Epithelial cell of prostate (primary cell): Measurements from ENCODE around the gene TMPRSS9.

Source experiments
- DNase-seq: peaks from one replicate; pipeline ENCODE4 v3.0.0-alpha.2; 2011; ENCODE audit warnings: low read depth, low spot score
- H3K27ac ChIP-seq: fragments of 450-650 bp; 2 replicates; pipeline ENCODE4 v1.5.1; 2017; ENCODE audit warnings: mild to moderate bottlenecking

TMPRSS9 gene

DNA sequence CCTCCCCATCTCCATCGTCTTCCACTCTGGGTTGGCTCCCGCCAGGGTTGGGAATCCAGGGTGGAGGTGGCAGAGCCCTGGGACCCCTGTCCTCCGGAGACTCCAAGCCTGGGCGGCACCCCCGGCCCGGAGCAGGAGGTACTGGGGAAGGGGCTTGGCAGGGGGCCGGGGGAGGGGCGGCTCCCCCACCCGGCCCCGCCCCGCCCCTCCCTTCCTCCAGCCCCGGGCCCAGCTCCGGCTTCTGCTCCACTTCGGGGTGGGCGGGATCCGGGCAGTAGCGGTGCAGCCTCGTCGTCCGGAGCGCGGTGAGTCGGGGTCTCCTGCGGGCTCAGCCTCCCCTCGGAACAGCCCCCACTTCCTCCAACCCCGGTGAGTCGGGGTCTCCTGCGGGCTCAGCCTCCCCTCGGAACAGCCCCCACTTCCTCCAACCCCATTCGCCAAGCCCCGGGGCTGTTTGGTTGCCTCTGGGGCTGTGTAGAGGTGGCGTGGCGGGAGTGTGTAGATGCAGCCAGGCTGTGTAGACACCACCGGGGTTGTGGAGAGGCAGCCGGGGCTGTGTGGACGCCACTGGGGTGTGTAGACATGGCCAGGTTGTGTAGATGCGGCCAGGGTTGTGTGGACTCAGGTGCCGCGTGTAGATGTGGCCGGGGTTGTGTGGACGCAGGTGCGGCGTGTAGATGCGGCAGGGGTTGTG, at the start of gene TMPRSS9:
Gene TMPRSS9 (plus strand): TSS at position 274 of the 694 bp plus-strand sequence. CDS start 29,521 bp downstream, outside the sequence.
- DNase-seq = no peak
- H3K27ac ChIP-seq = no peak within 1 kb of the TSS

DNA sequence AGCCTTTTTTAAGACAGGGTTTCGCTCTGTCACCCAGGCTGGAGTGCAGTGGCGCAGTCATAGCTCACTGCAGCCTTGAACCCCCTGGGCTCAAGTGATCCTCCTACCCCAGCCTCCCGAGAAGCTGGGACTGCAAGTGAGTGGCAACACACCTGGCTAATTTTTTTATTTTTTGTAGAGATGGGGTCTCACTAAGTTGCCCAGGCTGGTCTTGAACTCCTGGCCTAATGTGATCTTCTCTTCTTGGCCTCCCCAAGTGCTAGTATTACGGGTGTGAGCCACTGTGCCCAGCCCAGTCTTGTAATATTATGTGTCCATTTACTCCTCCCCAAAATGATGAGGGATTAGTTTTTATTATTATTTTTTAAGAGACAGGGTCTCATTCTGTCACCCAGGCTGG, 49.0 kb upstream of the TMPRSS9 start:
- DNase-seq = no peak
- no peak overlapping the region for H3K27ac ChIP-seq

DNA sequence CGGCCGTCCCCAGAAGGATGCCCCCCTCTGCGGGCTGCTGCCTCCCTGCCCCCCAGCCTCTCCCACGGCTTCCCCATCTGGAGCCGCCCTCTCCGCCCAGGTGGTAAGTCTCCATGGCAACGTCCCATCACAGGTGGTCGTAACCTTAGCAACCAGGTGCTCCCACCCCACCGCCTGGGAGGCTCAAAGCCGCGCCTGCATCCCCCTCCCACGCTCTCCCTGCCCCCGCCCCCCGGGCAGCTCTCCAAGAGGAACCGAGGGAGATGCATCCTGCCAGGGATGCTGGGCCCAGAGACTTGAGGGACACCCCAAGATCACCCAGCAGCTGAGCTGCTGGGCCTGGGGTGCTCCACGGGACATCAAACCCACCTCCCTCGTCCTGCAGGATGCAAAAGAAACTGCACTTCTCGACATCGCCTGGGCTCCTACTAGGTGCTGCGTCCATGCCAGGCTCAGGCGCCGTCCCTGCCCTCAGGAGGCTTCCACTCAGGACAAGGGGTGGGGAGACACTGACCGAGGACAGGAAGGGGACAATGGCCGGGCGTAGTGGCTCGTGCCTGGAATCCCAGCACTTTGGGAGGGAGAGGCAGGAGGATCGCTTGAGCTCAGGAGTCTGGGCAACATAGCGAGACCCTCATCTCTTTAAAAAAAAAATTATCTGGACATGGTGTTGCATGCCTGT, 47.1 kb upstream of the TMPRSS9 start:
- no peak for DNase-seq
- no peak overlapping the region for H3K27ac ChIP-seq

DNA sequence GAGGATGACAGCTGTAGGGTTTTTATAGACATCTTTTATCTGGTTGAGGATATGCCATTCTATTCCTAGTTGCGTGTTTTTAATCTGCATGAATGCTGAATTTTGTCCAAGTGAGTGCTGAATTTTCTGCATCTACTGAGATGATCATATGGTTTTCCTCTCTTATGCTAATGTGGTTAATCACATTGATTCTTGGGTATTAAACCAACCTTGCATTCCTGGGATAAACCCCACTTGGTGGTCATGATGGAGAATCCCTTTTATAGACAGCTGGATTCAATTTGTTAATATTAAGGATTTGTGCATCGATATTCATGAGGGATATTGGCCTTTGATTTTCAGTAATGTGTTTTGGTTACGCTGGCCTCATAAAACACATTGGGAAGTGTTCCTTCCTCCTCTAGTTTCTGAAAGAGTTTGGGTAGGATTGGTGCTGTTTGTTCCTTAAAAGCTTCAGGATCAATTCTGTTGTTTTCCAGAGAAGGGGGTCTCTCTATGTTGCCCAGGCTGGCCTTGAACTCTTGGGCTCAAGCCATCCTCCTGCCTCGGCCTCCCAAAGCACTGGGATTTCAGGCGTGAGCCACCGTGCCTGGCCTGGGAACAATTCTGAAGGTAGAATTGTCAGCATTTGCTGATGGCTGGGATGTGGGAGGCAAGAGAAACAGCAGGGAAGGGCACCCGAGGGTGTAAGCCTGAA, 44.8 kb upstream of the TMPRSS9 start:
- no peak overlapping the region for H3K27ac ChIP-seq
- DNase-seq = no peak

DNA sequence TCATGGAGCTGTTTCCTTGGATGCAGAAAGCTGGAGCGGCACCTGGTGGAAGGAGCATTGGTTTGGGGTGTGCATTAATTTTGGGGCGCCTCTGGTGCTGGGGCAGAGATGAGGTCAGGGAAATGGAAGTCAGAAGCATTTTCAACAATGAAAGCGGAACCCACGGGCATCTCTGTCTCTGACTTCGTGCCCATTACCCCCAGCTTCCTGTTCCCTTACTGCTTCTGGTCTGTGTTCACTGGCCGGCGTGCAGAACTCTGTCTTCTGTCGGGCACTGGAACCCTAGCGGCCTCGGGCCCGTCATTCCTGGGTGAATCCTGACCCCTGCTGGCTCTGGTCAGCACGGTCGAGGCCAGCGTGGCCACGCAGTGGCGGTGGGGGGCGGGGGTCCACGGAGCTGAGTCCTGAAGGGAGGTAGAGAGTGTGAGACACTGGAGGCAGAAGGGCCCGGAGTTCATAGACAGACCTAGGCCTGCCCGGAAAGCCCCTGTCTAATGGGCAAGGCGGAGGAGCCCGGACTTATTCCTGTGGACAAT, 44.2 kb upstream of the TMPRSS9 start:
- no peak for DNase-seq
- H3K27ac ChIP-seq = no peak overlapping the region

DNA sequence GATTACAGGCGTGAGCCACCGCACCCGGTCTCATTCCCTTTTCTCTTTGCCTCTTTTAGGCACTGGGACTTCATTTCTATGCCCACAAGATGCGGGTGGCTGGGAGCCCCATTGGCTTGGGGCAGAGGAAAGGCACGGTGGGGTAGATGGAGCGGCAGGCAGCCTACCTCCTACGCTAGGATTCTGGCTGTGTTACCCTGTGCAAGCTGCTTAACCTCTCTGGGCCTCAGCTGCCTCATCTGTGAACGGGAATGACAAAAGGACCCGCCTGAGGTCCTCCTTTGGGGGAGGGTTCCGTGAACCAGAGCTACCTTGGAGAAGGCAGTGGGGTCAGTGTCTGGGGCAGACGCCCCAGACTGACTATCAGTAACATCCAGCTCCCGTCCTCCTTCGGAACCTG, 42.8 kb upstream of the TMPRSS9 start:
- no peak for DNase-seq
- H3K27ac ChIP-seq = no peak overlapping the region

DNA sequence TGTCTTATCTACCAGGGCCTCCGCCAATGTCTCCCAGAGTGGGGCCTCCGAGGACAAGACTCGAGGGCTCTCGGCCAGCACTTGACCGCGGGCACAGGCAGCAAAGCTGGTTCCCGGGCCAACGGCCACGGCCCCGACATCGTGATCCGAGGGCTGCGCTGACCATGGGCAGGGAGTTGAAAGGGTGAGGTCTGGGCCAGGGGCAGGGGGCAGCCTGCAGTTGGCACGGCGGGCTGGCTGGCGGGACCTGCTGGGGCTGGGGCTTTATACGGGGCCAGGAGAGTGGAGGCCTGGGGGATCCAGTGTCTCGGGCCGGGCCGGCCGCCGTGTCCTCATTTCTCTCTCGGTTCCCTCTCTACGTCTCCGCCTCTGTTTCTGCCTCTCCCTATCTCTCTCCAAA, 42.3 kb upstream of the TMPRSS9 start:
- no peak overlapping the region for H3K27ac ChIP-seq
- DNase-seq = no peak

DNA sequence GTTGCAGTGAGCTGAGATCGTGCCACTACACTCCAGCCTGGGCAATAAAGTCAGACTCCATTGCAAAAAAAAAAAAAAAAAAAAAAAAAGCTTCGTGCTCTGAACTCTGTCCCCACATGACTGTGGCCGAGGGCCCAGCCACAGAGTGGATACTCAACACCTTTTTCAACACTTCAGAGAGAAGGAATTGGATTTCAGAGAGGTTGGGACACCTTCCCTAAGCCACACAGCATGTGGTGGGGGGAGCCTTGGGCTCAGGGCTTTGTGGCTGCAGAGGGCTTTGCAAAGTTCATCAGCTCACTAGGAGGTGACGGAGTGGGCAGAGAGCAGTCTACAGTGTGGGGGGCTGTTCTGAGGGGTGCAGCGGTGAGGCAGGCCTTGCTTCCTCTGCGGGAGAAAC, 41.1 kb upstream of the TMPRSS9 start:
- no peak overlapping the region for H3K27ac ChIP-seq
- no peak for DNase-seq

DNA sequence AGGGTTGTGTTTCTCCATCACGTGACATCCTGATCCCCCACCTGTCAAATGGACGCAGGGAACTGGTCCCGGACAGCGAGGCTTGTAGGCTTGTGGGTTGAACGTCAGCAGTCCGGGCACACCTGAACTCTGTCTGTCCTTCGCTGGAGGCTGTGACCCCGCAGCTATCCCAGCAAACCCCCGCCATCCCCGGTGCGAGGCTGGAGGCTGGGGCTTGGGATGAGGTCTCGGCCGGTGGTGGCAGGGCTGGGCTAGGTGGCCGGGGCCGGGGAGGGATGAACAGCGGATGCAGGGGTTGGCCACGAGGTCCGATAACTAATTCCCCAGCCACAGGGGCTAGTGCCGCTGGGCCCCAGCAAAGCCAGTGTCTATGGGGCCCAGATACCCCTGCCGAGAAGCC, 40.5 kb upstream of the TMPRSS9 start:
- no peak overlapping the region for H3K27ac ChIP-seq
- DNase-seq = no peak

DNA sequence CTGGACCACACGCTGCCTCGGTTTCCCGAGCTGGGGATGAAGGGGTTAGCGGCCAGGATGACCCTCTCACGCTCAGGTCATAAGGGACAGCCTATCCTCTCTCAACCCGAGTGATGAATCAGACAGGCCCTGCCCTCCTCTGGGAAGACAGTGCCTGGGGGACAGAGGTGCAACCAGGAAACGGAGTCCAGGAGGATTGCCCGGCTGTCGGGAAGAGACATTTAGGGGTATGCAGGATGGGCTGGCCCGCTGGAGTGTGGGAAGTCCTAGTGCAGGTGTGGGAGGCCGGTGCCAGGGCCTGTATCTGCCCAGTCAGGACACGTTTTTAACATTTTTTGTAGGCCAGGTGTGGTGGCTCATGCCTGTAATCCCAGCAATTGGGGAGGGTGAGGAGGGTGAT, 40.0 kb upstream of the TMPRSS9 start:
- no peak for DNase-seq
- H3K27ac ChIP-seq = no peak overlapping the region

DNA sequence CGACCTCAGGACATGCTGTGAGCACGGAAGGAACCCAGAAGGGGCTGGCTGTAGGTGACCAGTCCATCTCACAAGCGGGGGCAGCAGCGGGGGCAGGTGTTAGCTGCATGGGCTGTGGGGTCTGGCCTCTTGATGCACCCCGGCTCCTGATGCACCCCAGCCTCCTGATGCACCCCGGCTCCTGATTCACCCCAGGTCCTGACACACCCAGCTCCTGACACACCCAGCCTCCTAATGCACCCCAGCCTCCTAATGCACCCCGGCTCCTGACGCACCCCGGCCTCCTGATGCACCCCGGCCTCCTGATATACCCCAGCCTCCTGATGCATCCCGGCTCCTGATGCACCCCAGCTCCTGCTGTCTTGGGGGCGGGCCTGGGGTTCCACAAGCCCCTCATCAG, 39.1 kb upstream of the TMPRSS9 start:
- DNase-seq = no peak
- no peak overlapping the region for H3K27ac ChIP-seq

DNA sequence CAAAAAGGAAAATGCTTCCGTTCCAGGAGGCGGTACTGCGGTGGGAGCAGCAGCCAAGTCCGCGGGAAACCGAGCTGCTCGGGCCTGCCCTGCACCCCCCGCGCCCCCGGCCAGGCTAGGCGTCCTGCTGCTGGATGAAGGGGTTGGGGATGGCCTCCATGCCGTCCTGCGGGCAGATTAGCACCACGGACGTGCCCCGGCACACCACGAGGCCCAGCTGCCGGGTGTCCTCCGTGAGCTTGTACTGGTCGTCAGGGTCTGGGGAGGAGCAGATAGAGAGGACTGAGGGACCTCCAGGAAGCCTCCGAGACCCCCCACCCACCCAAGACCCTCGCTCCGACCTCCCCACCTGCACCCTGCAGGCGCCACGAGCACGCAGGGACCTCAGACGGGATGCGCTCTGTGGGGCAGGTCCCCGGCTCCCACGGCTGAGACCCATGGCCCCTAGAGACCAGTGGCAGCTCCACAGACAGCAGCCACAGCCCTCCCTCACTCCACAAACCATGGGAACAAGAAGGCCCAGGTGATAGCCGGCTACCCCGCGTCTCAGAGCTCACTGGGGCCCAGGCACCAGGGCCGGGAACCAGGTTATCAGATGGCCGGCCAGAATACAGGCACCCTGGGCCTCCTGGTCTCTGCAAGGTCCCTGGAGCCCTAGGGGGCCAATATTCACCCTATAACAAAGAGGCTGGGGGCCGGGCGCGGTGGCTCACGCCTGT, 38.3 kb upstream of the TMPRSS9 start:
- DNase-seq = no peak
- H3K27ac ChIP-seq = no peak overlapping the region

DNA sequence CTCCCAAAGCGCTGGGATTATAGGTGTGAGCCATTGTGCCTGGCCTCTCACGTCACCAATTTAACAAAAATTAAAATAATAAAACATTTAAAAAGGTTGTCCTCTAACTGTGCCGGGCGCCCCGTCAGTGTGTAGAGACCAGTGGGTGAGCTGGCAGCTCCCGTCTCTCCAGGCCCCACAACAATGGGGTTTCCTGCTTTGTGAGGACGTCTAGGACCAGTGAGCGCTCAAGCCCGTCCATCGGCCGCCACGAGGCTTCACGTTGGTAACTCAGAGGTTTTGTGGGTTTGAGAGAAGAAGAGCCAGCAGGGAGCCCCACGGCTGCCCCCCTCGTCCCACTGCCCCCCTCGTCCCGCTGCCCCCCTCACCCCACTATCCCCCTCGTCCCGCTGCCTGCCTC, 36.4 kb upstream of the TMPRSS9 start:
- DNase-seq = no peak
- no peak overlapping the region for H3K27ac ChIP-seq

DNA sequence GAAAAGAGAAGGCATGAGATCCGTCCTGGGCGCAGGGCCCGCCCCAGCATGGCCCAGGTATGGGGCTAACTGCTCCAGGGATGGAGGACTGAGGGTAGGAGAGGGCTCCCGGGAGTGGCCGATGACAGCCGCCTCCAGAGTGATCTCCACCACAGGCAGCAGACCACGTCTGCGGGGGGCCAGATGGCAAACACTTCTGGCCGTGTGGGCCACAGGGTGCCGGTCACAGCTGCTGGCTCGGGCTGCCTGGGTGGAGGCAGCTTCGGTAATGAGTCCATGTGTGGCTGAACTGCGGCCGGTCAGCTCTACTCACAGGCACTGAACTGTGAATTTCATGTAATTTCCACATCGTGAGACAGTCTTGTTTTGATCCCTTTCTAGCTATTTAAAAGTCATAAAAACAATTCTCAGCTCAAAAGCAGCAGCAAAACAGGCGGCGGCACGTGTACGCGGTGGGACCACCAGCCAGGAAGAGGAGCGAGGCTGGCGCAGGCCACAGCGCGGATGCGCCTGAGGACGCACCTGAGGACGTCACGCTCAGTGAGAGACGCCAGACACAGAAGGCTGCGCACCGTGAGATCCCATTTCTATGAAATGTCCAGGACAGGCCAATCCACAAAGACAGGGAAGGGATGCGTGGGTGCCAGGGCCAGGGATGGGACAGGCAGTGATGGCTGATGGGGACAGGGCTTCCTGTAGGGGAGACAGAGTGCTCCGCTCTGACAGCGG, 35.7 kb upstream of the TMPRSS9 start:
- no peak for DNase-seq
- no peak overlapping the region for H3K27ac ChIP-seq

DNA sequence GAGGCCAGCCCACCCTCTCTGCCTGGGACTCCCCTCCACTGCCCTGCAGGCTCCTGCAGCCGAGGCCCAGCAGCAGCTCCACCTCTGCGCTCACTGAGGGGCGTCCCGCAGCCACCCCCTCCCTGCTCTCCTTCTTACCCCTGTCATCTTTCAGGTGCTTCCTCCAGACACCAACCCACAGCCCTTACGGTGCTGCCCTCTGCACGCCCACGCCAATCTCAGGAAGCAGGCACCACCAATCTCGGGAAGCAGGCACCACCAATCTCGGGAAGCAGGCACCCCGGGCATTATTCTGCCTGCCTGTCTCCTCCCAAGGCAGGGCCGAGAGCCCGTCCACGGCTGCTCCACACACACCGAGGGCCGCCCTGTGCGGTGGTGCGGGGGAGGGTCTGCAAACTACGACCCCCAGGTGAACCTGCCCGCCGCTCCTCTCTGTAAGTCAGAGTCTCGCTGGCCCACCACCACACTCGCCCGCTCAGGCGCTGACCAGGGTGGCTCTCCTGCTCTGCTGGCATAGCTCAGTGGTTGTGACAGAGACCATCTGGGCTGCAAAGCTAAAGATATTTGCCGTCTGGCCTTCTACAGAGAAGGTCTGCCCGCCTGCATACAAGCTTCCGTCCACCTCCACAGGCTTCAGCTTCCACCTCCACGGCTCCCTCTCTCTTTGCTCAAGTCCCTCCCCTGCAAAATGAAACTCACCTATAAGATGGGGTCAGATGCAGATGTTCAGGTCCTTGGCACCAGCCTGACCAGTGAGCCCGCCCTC, 34.6 kb upstream of the TMPRSS9 start:
- DNase-seq = no peak
- no peak overlapping the region for H3K27ac ChIP-seq

DNA sequence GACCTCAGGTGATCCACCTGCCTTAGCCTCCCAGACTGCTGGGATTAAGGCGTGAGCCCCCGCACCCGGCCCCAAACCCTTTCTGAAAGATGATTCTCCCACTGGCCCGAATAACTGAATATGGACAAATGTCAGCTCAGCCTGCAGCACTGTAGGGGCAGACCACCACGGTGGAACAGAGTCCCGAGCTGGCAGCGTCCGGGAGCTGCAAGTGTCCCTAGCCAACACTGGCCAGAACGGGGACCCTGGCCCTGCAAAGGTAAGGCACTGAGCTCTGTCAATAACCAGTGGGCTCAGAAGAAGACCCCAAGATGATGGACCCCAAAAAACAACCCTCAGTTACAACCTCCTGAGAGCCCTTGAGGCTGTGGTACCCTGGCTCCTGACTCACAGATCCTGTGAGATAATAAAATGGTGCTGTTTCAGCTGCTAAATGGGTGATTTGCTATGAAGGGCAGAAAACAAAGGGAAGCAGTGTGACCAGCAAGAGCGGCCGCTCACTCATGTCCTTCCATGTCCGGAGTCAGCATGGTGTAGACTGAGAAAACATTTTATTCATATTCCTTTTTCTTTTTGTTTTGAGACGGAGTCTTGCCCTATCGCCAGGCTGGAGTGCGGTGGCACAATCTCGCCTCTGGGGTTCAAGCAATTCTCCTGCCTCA, 33.2 kb upstream of the TMPRSS9 start:
- peak overlapping the region; percentile 73 for H3K27ac ChIP-seq

DNA sequence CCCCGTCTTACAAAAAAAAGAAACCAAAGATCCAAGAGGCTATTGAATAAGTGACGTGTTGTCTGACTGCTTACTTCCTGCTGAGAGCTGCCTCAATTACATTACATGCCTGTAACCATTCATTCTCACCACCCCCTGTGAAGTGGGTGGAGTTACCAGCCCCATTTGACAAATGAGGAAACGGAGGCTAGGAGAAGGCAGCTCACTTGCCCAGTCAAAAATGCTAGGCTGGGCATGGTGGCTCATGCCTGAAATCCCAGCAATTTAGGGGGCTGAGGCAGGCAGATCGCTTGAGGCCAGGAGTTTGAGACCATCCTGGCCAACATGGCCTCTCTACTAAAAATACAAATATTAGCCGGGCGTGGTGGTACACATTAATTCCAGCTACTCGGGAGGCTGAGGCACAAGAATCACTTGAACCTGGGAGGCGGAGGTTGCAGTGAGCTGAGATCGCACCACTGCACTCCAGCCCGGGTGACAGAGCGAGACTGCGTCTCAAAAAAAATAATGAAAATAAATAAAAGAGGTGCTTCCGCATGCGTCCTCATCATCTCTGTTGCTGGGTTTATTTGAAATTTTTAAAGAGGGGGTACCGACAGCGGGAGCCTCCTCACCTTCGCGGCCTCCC, 32.2 kb upstream of the TMPRSS9 start:
- DNase-seq = peak; percentile 80
- H3K27ac ChIP-seq = peak overlapping the region; percentile 73

More for the DNA sequence above, 33.2 kb upstream of the TMPRSS9 start:
- DNase-seq = no peak
